OCI-LY7 (cell line): ENCODE results near the gene SLC22A12. TPM values are rescaled to one million over a fixed set of nuclear protein-coding genes. Genes with fewer than 3 reads are reported as not detected.

ENCODE experiments used
- BruUV-seq: library from RNA; stranded (reverse); fragments of 400-500 nt; replicated peaks from 2 replicates; lab custom pipeline; 2021; lab: Mats Ljungman, UMichigan
- CTCF ChIA-PET: fragments of 300-600 bp; sonication (Branson Sonifier 250); formaldehyde crosslinking; loops from one replicate; lab custom pipeline; 2022; ENCODE audit warnings: antibody characterized with exemption; ENCODE audit not compliant: unreplicated experiment; lab: Charles Lee
- POLR2A ChIA-PET: fragments of 300-600 bp; sonication (Branson Sonifier 250); formaldehyde crosslinking; loops from one replicate; lab custom pipeline; 2022; ENCODE audit warnings: antibody characterized with exemption; lab: Charles Lee
- DNase-seq: peaks from one replicate; pipeline ENCODE4 v3.0.0-alpha.2; 2015; ENCODE audit warnings: low spot score
- H2AFZ ChIP-seq: fragments of 200-600 bp; sonication (generic), shearing (Covaris generic); 2 replicates; pipeline ENCODE4 v1.6.1; 2014; ENCODE audit warnings: mild to moderate bottlenecking, antibody characterized with exemption, low read length, moderate library complexity
- H3K27ac ChIP-seq: fragments of 200-600 bp; sonication (generic); 2 replicates; pipeline ENCODE4 v1.5.1; 2014; ENCODE audit warnings: mixed run types, low read depth, mild to moderate bottlenecking, moderate library complexity, low read length, inconsistent platforms; ENCODE audit not compliant: poor library complexity, severe bottlenecking
- H3K36me3 ChIP-seq: fragments of 200-600 bp; sonication (generic); 2 replicates; pipeline ENCODE4 v1.6.1; 2014; ENCODE audit warnings: mild to moderate bottlenecking, antibody characterized with exemption, low read length, moderate library complexity, mixed read lengths; ENCODE audit not compliant: insufficient read depth
- H3K4me1 ChIP-seq: fragments of 200-600 bp; sonication (generic); 2 replicates; pipeline ENCODE4 v1.5.1; 2014; ENCODE audit warnings: mild to moderate bottlenecking, low read length; ENCODE audit not compliant: insufficient read depth, poor library complexity, severe bottlenecking
- H3K4me2 ChIP-seq: fragments of 200-600 bp; sonication (generic); 2 replicates; pipeline ENCODE4 v1.6.1; 2014; ENCODE audit warnings: mild to moderate bottlenecking, low read length
- H3K4me3 ChIP-seq: fragments of 200-600 bp; sonication (generic); 2 replicates; pipeline ENCODE4 v1.5.1; 2014; ENCODE audit warnings: mild to moderate bottlenecking, low read depth, low read length; ENCODE audit not compliant: poor library complexity, severe bottlenecking
- H3K79me2 ChIP-seq: fragments of 200-600 bp; sonication (generic); 2 replicates; pipeline ENCODE4 v1.6.1; 2016; ENCODE audit warnings: low read depth, mild to moderate bottlenecking, low read length, moderate library complexity, mixed read lengths; ENCODE audit not compliant: insufficient read depth
- H3K9me2 ChIP-seq: fragments of 200-600 bp; sonication (generic); 2 replicates; pipeline ENCODE4 v1.6.1; 2016; ENCODE audit warnings: mild to moderate bottlenecking, low read length, mixed read lengths; ENCODE audit not compliant: insufficient read depth
- H3K9me3 ChIP-seq: fragments of 200-600 bp; sonication (generic); 2 replicates; pipeline ENCODE4 v1.6.1; 2014; ENCODE audit warnings: mild to moderate bottlenecking, mixed run types, low read length, mixed read lengths
- H4K20me1 ChIP-seq: fragments of 200-600 bp; sonication (generic); 2 replicates; pipeline ENCODE4 v1.6.1; 2014; ENCODE audit warnings: mild to moderate bottlenecking, antibody characterized with exemption, low read length, moderate library complexity, mixed read lengths; ENCODE audit not compliant: insufficient read depth
- EZH2phosphoT487 ChIP-seq: fragments of 200-600 bp; sonication (generic); IDR thresholded peaks from 2 replicates; pipeline ENCODE4 v1.6.1; 2018; ENCODE audit warnings: low read depth, borderline replicate concordance, mild to moderate bottlenecking, mixed run types, antibody characterized with exemption, low read length, moderate library complexity, mixed read lengths
- intact Hi-C: fragments of 100-400 bp; cut with micrococcal nuclease; formaldehyde crosslinking; loops from one replicate; pipeline ENCODE4 v1.10.0; 2022; ENCODE audit not compliant: unreplicated experiment
- total RNA-seq, 2 experiments: library from RNA; depleted of rRNA in 1 of 2; stranded (reverse); fragments of >200 nt in 1 of 2; shearing (Covaris generic) in 1 of 2; gene quantifications; 2 replicates each; pipeline ENCODE4 v1.2.3, GENCODE V29; 2014 to 2022
- TF ChIP-seq, protein P1 (sequence below): fragments of 200-600 bp; sonication (generic); conservative IDR thresholded peaks from 2 replicates; pipeline ENCODE4 v1.5.1; 2014; ENCODE audit warnings: mild to moderate bottlenecking, antibody characterized with exemption, low read length, moderate library complexity, mixed read lengths

Gene SLC22A12
- total RNA-seq, 2 experiments from 2014 or later = not detected

- POLR2A ChIA-PET = interaction anchor here (0.7 kb wide), 1 partner anchor 249 kb away, joined by 3 read pairs; the partner anchor contains the start of genes PRDX5 and TRMT112
Observed at GRCh38 chr11:64566042-64566914, 24.7 kb upstream of the SLC22A12 start.

GRCh38 chr11:64566915-64567891 lies 23.8 kb upstream of the SLC22A12 start:
- Histone ChIP-seq H3K27ac (no peak overlapping the region), H3K4me3 (no peak overlapping the region), H3K4me1 (peaks cover 15% of the 10 kb centered on the region), H3K36me3 (no peaks in the 10 kb centered on the region), H3K79me2 (no peaks in the 10 kb centered on the region), H3K9me2 (no peaks in the 10 kb centered on the region), H4K20me1 (no peaks in the 10 kb centered on the region), H3K9me3 (no peaks in the 10 kb centered on the region), H3K4me2 (peak overlapping the region; percentile 43), H2AFZ (peak overlapping the region; percentile 62; the same call in 1 of the 2 replicates)
- intact Hi-C loops = no loop called here
- ChIA-PET POLR2A (interaction anchor here (0.7 kb wide), 1 partner anchor 250 kb away, joined by 3 read pairs; the partner anchor contains the start of genes PRDX5 and TRMT112), CTCF (no interaction called here)
- no peak for DNase-seq
- BruUV-seq = no TSS peak
- no peak for TF ChIP-seq EZH2phosphoT487
- TF ChIP-seq, protein P1, sequence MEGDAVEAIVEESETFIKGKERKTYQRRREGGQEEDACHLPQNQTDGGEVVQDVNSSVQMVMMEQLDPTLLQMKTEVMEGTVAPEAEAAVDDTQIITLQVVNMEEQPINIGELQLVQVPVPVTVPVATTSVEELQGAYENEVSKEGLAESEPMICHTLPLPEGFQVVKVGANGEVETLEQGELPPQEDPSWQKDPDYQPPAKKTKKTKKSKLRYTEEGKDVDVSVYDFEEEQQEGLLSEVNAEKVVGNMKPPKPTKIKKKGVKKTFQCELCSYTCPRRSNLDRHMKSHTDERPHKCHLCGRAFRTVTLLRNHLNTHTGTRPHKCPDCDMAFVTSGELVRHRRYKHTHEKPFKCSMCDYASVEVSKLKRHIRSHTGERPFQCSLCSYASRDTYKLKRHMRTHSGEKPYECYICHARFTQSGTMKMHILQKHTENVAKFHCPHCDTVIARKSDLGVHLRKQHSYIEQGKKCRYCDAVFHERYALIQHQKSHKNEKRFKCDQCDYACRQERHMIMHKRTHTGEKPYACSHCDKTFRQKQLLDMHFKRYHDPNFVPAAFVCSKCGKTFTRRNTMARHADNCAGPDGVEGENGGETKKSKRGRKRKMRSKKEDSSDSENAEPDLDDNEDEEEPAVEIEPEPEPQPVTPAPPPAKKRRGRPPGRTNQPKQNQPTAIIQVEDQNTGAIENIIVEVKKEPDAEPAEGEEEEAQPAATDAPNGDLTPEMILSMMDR = no peak

More at GRCh38 chr11:64566042-64566914, 24.7 kb upstream of the SLC22A12 start:
- CTCF ChIA-PET = no interaction called here
- peak overlapping the region; percentile 43 for H3K4me2 ChIP-seq
- H3K79me2 ChIP-seq = no peaks in the 10 kb centered on the region
- intact Hi-C loops = no loop called here
- TF ChIP-seq, protein P1 = no peak
- no peak for TF ChIP-seq EZH2phosphoT487
- DNase-seq = peak; percentile 72
- no peaks in the 10 kb centered on the region for H3K36me3 ChIP-seq
- no peaks in the 10 kb centered on the region for H4K20me1 ChIP-seq
- peak overlapping the region; percentile 33 for H3K27ac ChIP-seq
- no peaks in the 10 kb centered on the region for H3K9me2 ChIP-seq
- H3K9me3 ChIP-seq = no peaks in the 10 kb centered on the region
- peaks cover 15% of the 10 kb centered on the region for H3K4me1 ChIP-seq
- H2AFZ ChIP-seq = peak overlapping the region; percentile 62
- no peak overlapping the region for H3K4me3 ChIP-seq
- no TSS peak for BruUV-seq
